Stimulated activated CD8-positive, alpha-beta memory T cell treated with anti-CD3 and anti-CD28 coated beads, Interleukin-2, amount 100 ng/mL, for 1 hour (primary cell): ENCODE data around the gene CH25H.
"Not testable (repeated sequence)": the region's sequence is repeated elsewhere in the genome, so short reads cannot be mapped to it uniquely, and the experiment has no call there.

Experiments used
- DNase-seq, 2 donors: peaks; one replicate each; pipeline ENCODE4 v3.0.0-alpha.2; 2020; ENCODE audit warnings: low read depth in 2 of 2

The CH25H gene

GRCh38 chr10:89207181-89207800, at the start of gene CH25H:
Gene CH25H, minus strand, starts transcription at chr10:89207317. Its CDS starts 25 bp downstream, at chr10:89207292.
- DNase-seq = peak in 1 of 2 donors; percentile 9

GRCh38 chr10:89256340-89256739, 49.2 kb upstream of the CH25H start:
- DNase-seq = no peak

- DNase-seq = no peak
These were observed 48.7 kb upstream of the CH25H start for GRCh38 chr10:89255793-89256192.

- not testable (repeated sequence) for DNase-seq
These were observed 48.0 kb upstream of the CH25H start for GRCh38 chr10:89255091-89255579.

GRCh38 chr10:89252225-89252585, 45.1 kb upstream of the CH25H start:
- no peak for DNase-seq

- peak; percentile 90 to 95 for DNase-seq
These were observed 44.5 kb upstream of the CH25H start, which contains the start of gene LIPA for GRCh38 chr10:89251409-89252224. Gene LIPA, minus strand, starts transcription at chr10:89251775. Its CDS starts 4,127 bp downstream, at chr10:89247648.

- DNase-seq = no peak
These were observed 43.8 kb upstream of the CH25H start for GRCh38 chr10:89250865-89251408.

GRCh38 chr10:89248990-89249389, 41.9 kb upstream of the CH25H start:
- DNase-seq = no peak

GRCh38 chr10:89247623-89248022, 40.5 kb upstream of the CH25H start:
- not testable (repeated sequence) for DNase-seq

- no peak for DNase-seq
These were observed 38.7 kb upstream of the CH25H start for GRCh38 chr10:89245802-89246201.

- DNase-seq = no peak
These were observed 35.9 kb upstream of the CH25H start for GRCh38 chr10:89242840-89243568.

GRCh38 chr10:89242345-89242684, 35.2 kb upstream of the CH25H start:
- no peak for DNase-seq

GRCh38 chr10:89241486-89242344, 34.6 kb upstream of the CH25H start:
- DNase-seq = no peak

GRCh38 chr10:89241026-89241425, 33.9 kb upstream of the CH25H start:
- DNase-seq = no peak

GRCh38 chr10:89240519-89240918, 33.4 kb upstream of the CH25H start:
- no peak for DNase-seq

GRCh38 chr10:89238956-89239644, 32.0 kb upstream of the CH25H start:
- DNase-seq = no peak

GRCh38 chr10:89237849-89238248, 30.7 kb upstream of the CH25H start:
- no peak for DNase-seq

GRCh38 chr10:89236226-89236797, 29.2 kb upstream of the CH25H start:
- no peak for DNase-seq

GRCh38 chr10:89235073-89235798, 28.1 kb upstream of the CH25H start:
- no peak for DNase-seq

- no peak for DNase-seq
These were observed 25.9 kb upstream of the CH25H start for GRCh38 chr10:89233033-89233432.
